HG03442 (cell line): ENCODE data around the gene NCF4.

ENCODE experiments used
- ATAC-seq: cut with Tn5 transposase; IDR thresholded peaks from one replicate; pipeline ENCODE4 v1.9.1; 2021; ENCODE audit warnings: mild to moderate bottlenecking, moderate library complexity; ENCODE audit not compliant: unreplicated experiment

NCF4 gene

GRCh38 chr22:36863979-36864378 lies 3.2 kb downstream of the NCF4 start:
- no peak for ATAC-seq

DNA sequence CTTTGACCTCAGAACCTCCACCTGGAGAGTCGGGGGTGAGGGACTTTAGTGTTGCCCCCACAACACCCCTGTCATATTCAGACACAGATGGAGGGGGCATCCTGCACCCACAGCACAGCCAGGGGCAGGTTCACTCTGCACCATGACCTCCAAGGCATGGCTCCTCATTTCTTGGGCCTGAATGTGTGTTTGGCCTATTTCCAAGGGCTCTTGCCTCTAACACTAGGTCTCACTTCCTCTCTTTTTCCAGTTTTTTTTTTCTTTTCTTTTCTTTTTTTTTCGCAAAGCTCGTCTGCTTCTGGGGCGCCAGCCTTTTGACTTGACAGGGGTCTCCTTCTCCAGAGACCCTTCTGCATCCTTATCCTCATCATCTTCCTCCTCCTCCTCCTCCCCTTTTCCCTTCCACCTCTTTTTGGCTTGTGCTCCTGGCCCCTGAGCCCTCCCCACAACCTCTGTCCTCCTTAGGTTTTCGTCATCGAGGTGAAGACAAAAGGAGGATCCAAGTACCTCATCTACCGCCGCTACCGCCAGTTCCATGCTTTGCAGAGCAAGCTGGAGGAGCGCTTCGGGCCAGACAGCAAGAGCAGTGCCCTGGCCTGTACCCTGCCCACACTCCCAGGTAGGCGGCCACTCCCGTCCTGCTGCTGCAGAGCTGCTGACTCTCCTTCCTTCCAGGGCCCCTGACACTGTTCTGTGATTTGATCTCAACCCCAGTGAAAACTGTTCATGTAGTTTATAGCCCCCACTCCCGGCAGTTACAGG lies 3.8 kb downstream of the NCF4 start:
- ATAC-seq = no peak

- no peak for ATAC-seq
Measured at GRCh38 chr22:36865346-36865745, 4.5 kb downstream of the NCF4 start.

GRCh38 chr22:36867695-36868094 lies 6.9 kb downstream of the NCF4 start:
- no peak for ATAC-seq

DNA sequence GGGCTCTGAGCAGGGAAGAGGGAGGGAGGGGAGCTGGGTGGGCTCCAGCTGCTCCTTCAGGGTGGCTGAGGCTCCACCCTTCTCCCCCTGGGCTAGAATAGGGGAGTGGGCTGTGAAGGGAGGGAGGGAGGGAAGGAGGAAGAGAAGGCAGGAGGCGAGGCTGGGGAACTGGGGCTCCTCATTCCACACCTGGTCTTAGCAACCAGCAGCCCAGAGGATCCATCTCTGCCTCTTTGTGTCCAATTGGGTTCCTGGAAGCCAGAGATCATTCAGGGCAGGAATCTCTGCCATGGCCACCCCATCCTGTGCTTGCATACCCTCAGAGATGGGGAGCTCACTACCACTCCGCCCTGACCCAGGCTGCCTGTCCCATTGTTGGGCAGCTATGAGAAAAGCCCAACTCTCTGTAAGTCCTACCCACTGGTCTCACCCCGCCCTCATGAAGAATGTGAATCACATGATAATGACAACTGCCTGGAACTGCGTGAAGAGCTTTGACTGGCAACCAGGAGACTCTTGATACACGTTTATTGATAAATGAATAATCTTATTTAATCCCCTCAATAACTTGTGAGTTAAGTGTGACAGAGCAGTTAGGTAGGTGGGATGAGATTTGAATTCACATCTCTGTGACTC lies 7.9 kb downstream of the NCF4 start:
- no peak for ATAC-seq

DNA sequence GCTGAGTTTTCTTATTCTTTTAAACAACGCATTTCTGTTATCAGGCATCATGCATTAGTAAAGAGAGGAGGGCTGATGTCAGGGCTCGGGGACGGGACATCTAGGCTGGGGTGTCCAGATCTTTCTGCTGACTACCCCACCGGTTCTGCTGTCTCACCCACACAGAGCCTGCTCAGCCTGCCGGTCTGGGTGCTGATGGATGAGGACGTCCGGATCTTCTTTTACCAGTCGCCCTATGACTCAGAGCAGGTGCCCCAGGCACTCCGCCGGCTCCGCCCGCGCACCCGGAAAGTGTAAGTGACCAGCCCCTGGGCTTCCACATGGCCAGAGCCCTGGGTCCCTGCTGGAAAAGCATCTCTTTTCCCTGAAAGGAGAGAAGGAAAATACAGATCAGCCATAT lies 9.4 kb downstream of the NCF4 start:
- no peak for ATAC-seq

- ATAC-seq = no peak
Measured at GRCh38 chr22:36871669-36872081, 10.9 kb downstream of the NCF4 start.

- no peak for ATAC-seq
Measured at GRCh38 chr22:36872084-36872483, 11.3 kb downstream of the NCF4 start.

- no peak for ATAC-seq
Measured at GRCh38 chr22:36872866-36873498, 12.2 kb downstream of the NCF4 start.

DNA sequence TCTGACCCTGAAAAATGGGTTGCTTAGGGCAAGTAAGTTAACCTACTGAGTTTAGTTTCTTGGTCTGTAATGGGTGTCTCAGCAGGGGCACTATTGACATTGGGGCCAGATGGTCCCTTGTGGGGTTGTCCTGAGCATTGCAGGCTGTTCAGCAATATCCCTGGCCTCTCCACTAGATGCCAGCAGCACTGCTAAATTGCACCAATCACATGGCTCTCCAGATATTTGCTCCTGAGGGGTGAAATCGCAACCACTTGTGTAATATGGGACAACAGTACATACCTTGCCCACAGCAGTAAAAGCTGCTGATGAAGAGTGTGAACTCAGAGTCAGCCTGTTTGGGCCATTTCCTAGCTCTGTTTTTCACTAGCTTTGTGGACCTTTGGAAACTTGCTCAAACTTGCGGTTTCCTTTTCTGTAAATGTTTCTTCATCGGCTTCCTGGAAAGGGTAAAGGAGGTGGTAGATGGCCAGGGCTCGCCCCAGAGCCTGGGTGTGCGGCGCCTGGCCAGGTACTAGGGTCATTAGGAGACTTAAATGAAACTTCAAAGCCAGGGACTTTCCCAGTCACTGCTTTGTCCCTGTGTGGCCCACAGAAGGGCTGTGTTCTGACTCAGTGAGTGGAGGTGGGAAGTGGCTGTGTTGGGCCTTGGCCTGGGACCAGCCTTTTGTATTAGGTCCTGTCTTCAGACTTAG lies 13.0 kb downstream of the NCF4 start:
- ATAC-seq = peak; percentile 77

GRCh38 chr22:36874309-36874696 lies 13.5 kb downstream of the NCF4 start:
- no peak for ATAC-seq

- ATAC-seq = no peak
Measured at GRCh38 chr22:36874736-36875135, 13.9 kb downstream of the NCF4 start.

GRCh38 chr22:36875741-36876140 lies 14.9 kb downstream of the NCF4 start:
- ATAC-seq = no peak

DNA sequence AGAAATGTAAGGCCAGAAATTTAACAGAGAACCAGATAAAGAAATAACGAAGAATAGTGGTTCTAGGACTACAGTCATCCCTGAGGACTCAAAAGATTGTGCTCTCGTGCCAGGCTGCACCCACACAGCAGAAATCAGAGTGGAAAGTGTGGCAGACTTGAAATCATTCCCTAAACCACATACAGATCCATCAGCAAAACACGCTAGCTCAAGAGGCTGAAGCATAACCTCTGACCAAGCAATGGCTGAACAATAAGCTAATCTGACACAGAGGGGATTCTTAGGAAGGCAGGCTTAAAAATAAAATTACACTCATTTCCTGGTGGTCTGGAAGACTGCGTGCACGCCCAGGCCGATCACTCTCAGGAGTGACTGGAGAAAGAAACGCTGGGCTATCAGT lies 19.0 kb downstream of the NCF4 start:
- ATAC-seq = no peak

DNA sequence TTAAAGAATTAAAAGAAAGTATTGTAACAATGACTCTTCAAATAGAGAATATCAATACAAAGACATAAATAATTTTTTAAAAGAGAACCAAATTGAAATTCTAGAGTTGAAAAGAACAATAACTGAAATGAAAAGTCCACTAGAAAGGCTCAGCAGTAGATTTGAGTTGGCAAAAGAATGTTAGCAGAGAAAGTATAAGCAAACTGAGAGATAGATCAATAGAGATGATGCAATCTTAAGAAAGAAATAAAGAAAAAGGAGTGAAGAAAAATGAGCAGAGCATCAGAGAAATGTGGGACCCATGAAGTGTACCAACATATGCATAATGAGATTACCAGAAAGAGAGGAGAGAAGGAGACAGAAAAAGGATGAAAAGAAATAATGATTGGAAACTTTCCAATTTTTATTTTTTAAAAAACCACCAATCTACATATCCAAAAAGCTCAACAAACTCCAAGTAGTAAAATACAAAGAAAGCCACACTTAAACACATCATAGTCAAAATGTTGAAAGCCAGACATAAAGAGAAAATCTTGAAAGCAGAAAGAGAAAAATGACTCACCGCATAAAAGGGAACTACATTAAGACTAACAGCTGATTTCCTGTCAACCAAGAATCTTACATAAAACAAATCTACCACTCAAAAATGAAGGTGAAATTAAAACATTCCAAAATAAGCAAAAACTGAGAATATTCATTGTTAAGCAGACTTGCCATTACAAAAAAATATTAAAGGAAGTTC lies 20.9 kb downstream of the NCF4 start:
- ATAC-seq = no peak

GRCh38 chr22:36884349-36885158 lies 23.7 kb downstream of the NCF4 start:
- no peak for ATAC-seq

DNA sequence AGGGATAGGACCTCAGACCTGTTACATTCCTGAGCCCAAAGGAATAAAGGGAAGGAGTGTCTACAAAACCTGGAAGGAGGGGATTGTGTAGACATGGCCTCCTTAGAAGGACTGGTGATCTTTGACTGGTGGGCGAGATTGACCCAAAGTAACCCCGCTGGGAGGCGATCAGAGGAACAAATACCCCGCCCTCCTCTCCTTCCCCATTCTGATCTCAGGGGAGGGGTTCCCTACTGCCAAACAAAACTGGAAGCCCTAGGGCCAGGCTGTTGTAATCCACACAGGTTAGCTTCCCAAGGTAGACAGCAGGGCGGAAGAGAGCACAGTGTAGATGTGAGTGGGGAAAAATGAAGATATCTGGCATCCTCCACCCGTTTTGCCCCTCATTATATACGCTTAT lies 24.7 kb downstream of the NCF4 start:
- ATAC-seq = no peak

DNA sequence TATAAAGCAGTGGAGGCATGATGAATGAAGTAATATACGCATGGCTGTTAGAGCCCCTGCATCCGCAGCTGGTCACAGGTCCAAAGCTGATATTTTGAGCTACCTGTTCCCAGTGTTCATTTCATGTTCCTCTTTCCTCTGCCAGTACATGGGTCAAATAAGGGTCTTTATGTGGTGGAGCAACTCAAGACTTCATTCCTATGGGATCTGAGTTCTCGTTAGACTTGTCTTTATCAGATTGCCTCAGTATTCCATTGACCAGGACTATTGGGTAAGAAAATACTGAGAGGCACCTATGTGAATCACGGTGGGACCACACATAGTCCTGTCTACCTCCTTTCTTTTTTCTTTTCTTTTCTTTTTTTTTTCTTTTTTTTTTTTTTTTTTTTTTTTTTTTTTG lies 25.2 kb downstream of the NCF4 start:
- ATAC-seq = no peak

DNA sequence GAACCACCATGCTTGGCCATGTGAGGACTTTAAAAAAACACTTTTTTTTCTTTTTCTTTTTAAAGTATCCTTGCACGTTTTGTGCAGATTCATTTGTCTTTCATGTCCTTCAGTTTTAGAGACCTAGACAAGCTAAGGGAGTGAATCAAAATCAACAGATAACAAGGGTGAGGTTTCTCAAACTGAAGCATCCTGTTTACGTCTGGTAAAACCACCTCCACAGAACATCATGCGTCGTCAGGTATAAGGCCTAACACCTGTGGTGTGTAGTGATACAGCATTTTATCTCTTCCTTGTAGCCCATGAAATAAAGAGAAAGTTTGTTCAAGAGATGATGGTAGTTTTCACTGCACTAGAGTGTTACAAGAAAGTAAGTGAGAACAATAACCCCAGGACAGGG lies 26.4 kb downstream of the NCF4 start:
- no peak for ATAC-seq

DNA sequence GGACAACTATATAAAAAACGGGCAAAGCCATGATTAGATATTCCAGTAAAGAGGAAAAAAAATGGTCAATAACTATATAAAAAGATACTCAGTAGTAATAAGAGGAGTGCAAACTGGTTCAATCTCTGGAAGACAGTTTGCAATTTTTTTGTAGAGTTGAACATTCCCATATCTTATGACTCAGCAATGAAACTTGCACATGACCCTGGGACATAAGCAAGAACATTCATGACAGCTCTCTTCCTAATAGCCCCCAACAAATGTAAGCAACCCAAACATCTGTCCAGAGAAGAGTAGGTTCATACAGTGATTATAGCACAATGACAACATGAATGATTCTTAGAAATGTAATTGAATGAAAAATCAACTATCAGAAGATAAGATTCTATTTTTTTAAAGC lies 30.8 kb downstream of the NCF4 start:
- ATAC-seq = no peak
